HepG2 (cell line): ENCODE measurements around the gene ALB. TPM values are rescaled to one million over a fixed set of nuclear protein-coding genes. Genes with fewer than 3 reads are reported as not detected.

Source experiments
- ARNT ChIP-seq: fragments of 450-650 bp; IDR thresholded peaks from 2 replicates; pipeline ENCODE4 v1.6.1; 2017
- CSRNP2 ChIP-seq: sonication (generic); formaldehyde crosslinking; conservative IDR thresholded peaks from 2 replicates; pipeline ENCODE4 v1.8.0; 2022; ENCODE audit warnings: low read depth, missing genetic modification reagents
- HNRNPL ChIP-seq: fragments of 200-400 bp; formaldehyde crosslinking; IDR thresholded peaks from 2 replicates; pipeline ENCODE4 v1.6.1; 2017; ENCODE audit warnings: mild to moderate bottlenecking, low read depth, low read length
- HOXA9 ChIP-seq: sonication (generic); formaldehyde crosslinking; IDR thresholded peaks from 2 replicates; pipeline ENCODE4 v1.8.1; 2022; ENCODE audit warnings: missing genetic modification reagents, mild to moderate bottlenecking, moderate library complexity, borderline replicate concordance
- ISX ChIP-seq: sonication (generic); formaldehyde crosslinking; conservative IDR thresholded peaks from 2 replicates; pipeline ENCODE4 v1.5.0; 2020; ENCODE audit warnings: missing genetic modification reagents
- MEIS2 ChIP-seq: sonication (generic); formaldehyde crosslinking; IDR thresholded peaks from 2 replicates; pipeline ENCODE4 v1.9.0; 2021; ENCODE audit warnings: mild to moderate bottlenecking, missing genetic modification reagents
- PCBP2 ChIP-seq: fragments of 200-400 bp; formaldehyde crosslinking; optimal IDR thresholded peaks from 2 replicates; pipeline ENCODE3; 2018; ENCODE audit warnings: low read length, low read depth; ENCODE audit not compliant: poor library complexity, severe bottlenecking
- PHF5A ChIP-seq: IDR thresholded peaks from one replicate; pipeline ENCODE4 v1.6.1; 2018; ENCODE audit warnings: low read depth, missing genetic modification reagents; ENCODE audit not compliant: unreplicated experiment
- PRMT3 ChIP-seq: sonication (generic); formaldehyde crosslinking; IDR thresholded peaks from 2 replicates; pipeline ENCODE4 v1.8.1; 2022; ENCODE audit warnings: low read depth, mild to moderate bottlenecking, moderate library complexity, missing genetic modification reagents, borderline replicate concordance
- SAP130 ChIP-seq: IDR thresholded peaks from 2 replicates; pipeline ENCODE4 v1.6.1; 2016; ENCODE audit warnings: low read depth
- TFDP1 ChIP-seq: IDR thresholded peaks from 2 replicates; pipeline ENCODE4 v1.6.1; 2016; ENCODE audit warnings: missing compliant biosample characterization, missing genetic modification reagents, borderline replicate concordance
- ZMYM3 ChIP-seq: sonication (generic); formaldehyde crosslinking; IDR thresholded peaks from 2 replicates; pipeline ENCODE4 v1.5.1; 2020; ENCODE audit warnings: mild to moderate bottlenecking, missing genetic modification reagents
- ZNF136 ChIP-seq: sonication (generic); formaldehyde crosslinking; IDR thresholded peaks from 2 replicates; pipeline ENCODE4 v1.8.1; 2022; ENCODE audit warnings: low read depth, mild to moderate bottlenecking, moderate library complexity, missing genetic modification reagents
- ZNF256 ChIP-seq: sonication (generic); formaldehyde crosslinking; conservative IDR thresholded peaks from 2 replicates; pipeline ENCODE4 v1.4.0; 2020; ENCODE audit warnings: missing genetic modification reagents
- ZNF275 ChIP-seq: sonication (generic); formaldehyde crosslinking; IDR thresholded peaks from 2 replicates; pipeline ENCODE4 v1.8.0; 2022; ENCODE audit warnings: missing genetic modification reagents, mild to moderate bottlenecking, inconsistent platforms, borderline replicate concordance
- ZNF335 ChIP-seq: sonication (generic); formaldehyde crosslinking; IDR thresholded peaks from 2 replicates; pipeline ENCODE4 v1.4.0; 2020; ENCODE audit warnings: missing genetic modification reagents
- ZNF432 ChIP-seq: sonication (generic); formaldehyde crosslinking; IDR thresholded peaks from 2 replicates; pipeline ENCODE4 v1.5.0; 2020; ENCODE audit warnings: missing genetic modification reagents, mild to moderate bottlenecking, borderline replicate concordance
- ZNF550 ChIP-seq: sonication (generic); formaldehyde crosslinking; IDR thresholded peaks from 2 replicates; pipeline ENCODE4 v1.4.0; 2020; ENCODE audit warnings: mild to moderate bottlenecking, missing genetic modification reagents, borderline replicate concordance
- ZNF816 ChIP-seq: sonication (generic); formaldehyde crosslinking; IDR thresholded peaks from 2 replicates; pipeline ENCODE4 v1.8.0; 2022; ENCODE audit warnings: missing genetic modification reagents, mild to moderate bottlenecking, borderline replicate concordance
- ZSCAN20 ChIP-seq: sonication (generic); formaldehyde crosslinking; IDR thresholded peaks from 2 replicates; pipeline ENCODE4 v1.4.0; 2020; ENCODE audit warnings: missing genetic modification reagents, mild to moderate bottlenecking, borderline replicate concordance
- polyA plus RNA-seq, 8 experiments: library from polyadenylated mRNA; depleted of rRNA in 3 of 8; stranded (reverse) in 7 of 8; unstranded in 1 of 8; fragments of >200 nt; fragmentation: Illumina TruSeq in 4 of 8; extraction: Trizol in 4 of 8; gene quantifications; 2 replicates each; pipeline versions ENCODE4 v1.2.1 to v1.2.3, GENCODE V29; 2011 to 2016; ENCODE audit warnings: low read depth in 4 of 8, missing spikeins in 1 of 8, mixed read lengths in 1 of 8; ENCODE audit not compliant: insufficient read depth in 1 of 8
- total RNA-seq, 5 experiments: library from RNA; depleted of rRNA; stranded (reverse); fragments of >200 nt; fragmentation: Illumina TruSeq; extraction: Trizol; gene quantifications; 2 replicates each; pipeline ENCODE4 v1.2.3, GENCODE V29; 2016; ENCODE audit warnings: low read depth in 1 of 5
- TF ChIP-seq, protein P1 (sequence below): sonication (generic); formaldehyde crosslinking; IDR thresholded peaks from 2 replicates; pipeline ENCODE4 v1.4.0; 2020; ENCODE audit warnings: missing genetic modification reagents
- TF ChIP-seq, protein P2 (sequence below): sonication (generic); formaldehyde crosslinking; IDR thresholded peaks from 2 replicates; pipeline ENCODE4 v1.4.0; 2020; ENCODE audit warnings: mild to moderate bottlenecking, missing genetic modification reagents
- TF ChIP-seq, protein P3 (sequence below): sonication (generic); formaldehyde crosslinking; IDR thresholded peaks from 2 replicates; pipeline ENCODE4 v1.8.0; 2022; ENCODE audit warnings: mild to moderate bottlenecking, missing genetic modification reagents, borderline replicate concordance

The ALB gene
- total and polyA plus RNA-seq, 2 of the 13 experiments (the other 11 are each of a cell fraction or from before 2014, with no cell fraction given) = 22,259 to 22,625 TPM

DNA sequence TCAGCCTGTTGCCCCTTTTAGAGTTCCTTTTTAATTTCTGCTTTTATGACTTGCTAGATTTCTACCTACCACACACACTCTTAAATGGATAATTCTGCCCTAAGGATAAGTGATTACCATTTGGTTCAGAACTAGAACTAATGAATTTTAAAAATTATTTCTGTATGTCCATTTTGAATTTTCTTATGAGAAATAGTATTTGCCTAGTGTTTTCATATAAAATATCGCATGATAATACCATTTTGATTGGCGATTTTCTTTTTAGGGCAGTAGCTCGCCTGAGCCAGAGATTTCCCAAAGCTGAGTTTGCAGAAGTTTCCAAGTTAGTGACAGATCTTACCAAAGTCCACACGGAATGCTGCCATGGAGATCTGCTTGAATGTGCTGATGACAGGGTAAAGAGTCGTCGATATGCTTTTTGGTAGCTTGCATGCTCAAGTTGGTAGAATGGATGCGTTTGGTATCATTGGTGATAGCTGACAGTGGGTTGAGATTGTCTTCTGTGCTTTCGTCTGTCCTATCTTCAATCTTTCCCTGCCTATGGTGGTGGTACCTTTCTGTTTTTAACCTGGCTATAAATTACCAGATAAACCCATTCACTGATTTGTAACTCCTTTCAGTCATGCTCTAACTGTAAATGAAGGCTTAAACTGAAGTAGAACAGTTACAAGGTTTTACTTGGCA, 7.8 kb downstream of the ALB start (continued):
- TF ChIP-seq TFDP1 (no peak), ARNT (no peak), CSRNP2 (CRISPR knock-in tag) (peak; percentile 37; the same call in 1 of the 2 replicates), PHF5A (CRISPR knock-in tag) (peak; percentile 88), ZNF550 (no peak), ZNF816 (CRISPR knock-in tag) (no peak), ZMYM3 (CRISPR knock-in tag) (no peak), HOXA9 (CRISPR knock-in tag) (0 out of 2 replicates have a peak, but pooled peaks have one; percentile 21), ZNF275 (CRISPR knock-in tag) (no peak), PRMT3 (CRISPR knock-in tag) (no peak), HNRNPL (0 out of 2 replicates have a peak, but pooled peaks have one; percentile 19), MEIS2 (CRISPR knock-in tag) (no peak), ZNF335 (CRISPR knock-in tag) (0 out of 2 replicates have a peak, but pooled peaks have one; percentile 44), ZNF136 (CRISPR knock-in tag) (no peak), ZNF256 (CRISPR knock-in tag) (0 out of 2 replicates have a peak, but pooled peaks have one; percentile 13), PCBP2 (no peak), ISX (CRISPR knock-in tag) (0 out of 2 replicates have a peak, but pooled peaks have one; percentile 50), ZNF432 (CRISPR knock-in tag) (no peak), SAP130 (CRISPR knock-in tag) (peak; percentile 44; the same call in 1 of the 2 replicates), ZSCAN20 (CRISPR knock-in tag) (no peak)
- TF ChIP-seq, protein P1, sequence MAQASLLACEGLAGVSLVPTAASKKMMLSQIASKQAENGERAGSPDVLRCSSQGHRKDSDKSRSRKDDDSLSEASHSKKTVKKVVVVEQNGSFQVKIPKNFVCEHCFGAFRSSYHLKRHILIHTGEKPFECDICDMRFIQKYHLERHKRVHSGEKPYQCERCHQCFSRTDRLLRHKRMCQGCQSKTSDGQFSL = 0 out of 2 replicates have a peak, but pooled peaks have one; percentile 23
- TF ChIP-seq, protein P2, sequence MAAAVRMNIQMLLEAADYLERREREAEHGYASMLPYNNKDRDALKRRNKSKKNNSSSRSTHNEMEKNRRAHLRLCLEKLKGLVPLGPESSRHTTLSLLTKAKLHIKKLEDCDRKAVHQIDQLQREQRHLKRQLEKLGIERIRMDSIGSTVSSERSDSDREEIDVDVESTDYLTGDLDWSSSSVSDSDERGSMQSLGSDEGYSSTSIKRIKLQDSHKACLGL (CRISPR knock-in tag) = no peak
- TF ChIP-seq, protein P3, sequence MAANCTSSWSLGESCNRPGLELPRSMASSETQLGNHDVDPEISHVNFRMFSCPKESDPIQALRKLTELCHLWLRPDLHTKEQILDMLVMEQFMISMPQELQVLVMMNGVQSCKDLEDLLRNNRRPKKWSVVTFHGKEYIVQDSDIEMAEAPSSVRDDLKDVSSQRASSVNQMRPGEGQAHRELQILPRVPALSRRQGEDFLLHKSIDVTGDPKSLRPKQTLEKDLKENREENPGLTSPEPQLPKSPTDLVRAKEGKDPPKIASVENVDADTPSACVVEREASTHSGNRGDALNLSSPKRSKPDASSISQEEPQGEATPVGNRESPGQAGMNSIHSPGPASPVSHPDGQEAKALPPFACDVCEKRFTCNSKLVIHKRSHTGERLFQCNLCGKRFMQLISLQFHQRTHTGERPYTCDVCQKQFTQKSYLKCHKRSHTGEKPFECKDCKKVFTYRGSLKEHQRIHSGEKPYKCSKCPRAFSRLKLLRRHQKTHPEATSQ (CRISPR knock-in tag) = 0 out of 2 replicates have a peak, but pooled peaks have one; percentile 63
